Pancreas (tissue), 10 donors: ENCODE measurements around the gene OR5K2. TPM values are rescaled to one million over a fixed set of nuclear protein-coding genes. Genes with fewer than 3 reads are reported as not detected.

Experiments used
- ATAC-seq, 4 donors: fragments of 200-7000 bp; cut with Tn5 transposase; one replicate each; pipeline versions ENCODE4 v1.8.0 to v1.9.1; 2020; ENCODE audit warnings: mild to moderate bottlenecking in 4 of 4, moderate library complexity in 4 of 4
- DNase-seq, 6 donors: peaks; one replicate each; pipeline ENCODE4 v3.0.0-alpha.2; 2020
- FAIRE-seq: peaks from 2 replicates; lab custom pipeline; 2012; peaks lifted over from hg19 to GRCh38; lab: Jason Lieb, UNC
- H3K27ac ChIP-seq, 4 donors: fragments of 200-600 bp; sonication (generic); 1 replicate in 3 of 4; 2 replicates in 1 of 4; pipeline versions ENCODE4 v1.5.0 to v1.8.0; 2020
- H3K27me3 ChIP-seq, 4 donors: fragments of 200-600 bp; one replicate each; pipeline ENCODE4 v1.8.0; 2021
- H3K36me3 ChIP-seq, 3 donors: fragments of 200-600 bp; sonication (generic) in 1 of 3; one replicate each; pipeline versions ENCODE4 v1.5.0 to v1.8.0; 2020 to 2021
- H3K4me1 ChIP-seq, 3 donors: fragments of 200-600 bp; one replicate each; pipeline ENCODE4 v1.8.0; 2021
- H3K4me3 ChIP-seq, 4 donors: fragments of 200-600 bp; sonication (generic) in 2 of 4; one replicate each; pipeline versions ENCODE4 v1.5.0 to v1.8.0; 2020 to 2021
- H3K9me3 ChIP-seq, 4 donors: fragments of 200-600 bp; one replicate each; pipeline ENCODE4 v1.8.0; 2021
- CTCF ChIP-seq, 4 donors: fragments of 200-600 bp; sonication (generic) in 3 of 4; IDR thresholded peaks; one replicate each; pipeline versions ENCODE4 v1.5.0 to v1.8.0; 2021; ENCODE audit warnings: antibody characterized with exemption in 4 of 4
- WGBS, 2 donors: extraction: QIAGEN DNeasy Blood & Tissue Kit; methylation state at CpG; one replicate each; pipeline ENCODE4 v1.1.7; 2013; 5-methylcytosine and 5-hydroxymethylcytosine counted together
- intact Hi-C, 3 donors: fragments of 100-400 bp; cut with DNase I; formaldehyde crosslinking; loops; one replicate each; pipeline versions ENCODE4 v1.11.1 to v1.14.2; 2022
- polyA plus RNA-seq, 2 donors: library from polyadenylated mRNA; stranded (reverse); fragments of 200-250 nt; gene quantifications; one replicate each; pipeline ENCODE4 v1.2.3, GENCODE V29; 2013
- total RNA-seq, 6 donors: library from RNA; stranded (reverse); fragmentation: NEBNext Ultra II Directional in 4 of 6; extraction: Animal tissue kit (Norgen Biotek cat#: 25700) in 4 of 6; gene quantifications; one replicate each; pipeline versions ENCODE4 v1.2.1 to v1.2.4, GENCODE V29; 2021 to 2023
- donor health status: healthy with polysubstance abuse.
- donor health status: DM: no; HTN: no; CAD: no; lungs with moderate emphysema.
- donor health status: DM: no; HTN: no; CAD: no.
- donor health status: control.
- donor health status: control.
- donor health status: Bipolar disorder and iron deficiency.
- donor health status: DM: yes; HTN: yes; CAD: no.
- donor health status: DM: no; HTN: no; CAD: no.
- donor health status: DM: no; HTN: no; CAD: no.
- donor health status: DM: yes; HTN: yes; CAD: no.

The OR5K2 gene
- total and polyA plus RNA-seq, 8 donors: not detected

- DNase-seq (no peak), FAIRE-seq (no peak), ATAC-seq (no peak)
- WGBS, 2 donors: 57 to 72% methylated on average over 4 of the region's 4 CpGs
- H3K27me3 ChIP-seq: no peaks in the 10 kb centered on the region
- H3K36me3 ChIP-seq: no peaks in the 10 kb centered on the region
- H3K27ac ChIP-seq: no peak overlapping the region
- H3K4me1 ChIP-seq: no peaks in the 10 kb centered on the region
- intact Hi-C loops: no loop called here
- no peak overlapping the region for H3K4me3 ChIP-seq
- H3K9me3 ChIP-seq: no peaks in the 10 kb centered on the region
- TF ChIP-seq CTCF (IDR thresholded peaks at IDR 0.05): no peak
Measured at GRCh38 chr3:98500019-98500418, 2.5 kb downstream of the OR5K2 start.

- Histone ChIP-seq H3K4me3 (no peak overlapping the region), H3K36me3 (no peaks in the 10 kb centered on the region), H3K27ac (no peak overlapping the region), H3K27me3 (no peaks in the 10 kb centered on the region), H3K9me3 (no peaks in the 10 kb centered on the region), H3K4me1 (no peaks in the 10 kb centered on the region)
- no peak for TF ChIP-seq CTCF (IDR thresholded peaks at IDR 0.05)
- FAIRE-seq: no peak
- no peak for DNase-seq
- intact Hi-C loops: no loop called here
- 73 to 77% methylated on average over 4 of the region's 4 CpGs for whole genome bisulfite sequencing, 2 donors
- no peak for ATAC-seq
Measured at GRCh38 chr3:98501270-98501669, 3.8 kb downstream of the OR5K2 start.

- no peak for ATAC-seq
- no peak for FAIRE-seq
Measured at GRCh38 chr3:98501863-98502576, 4.5 kb downstream of the OR5K2 start.

GRCh38 chr3:98504539-98504938 is 7.1 kb downstream of the OR5K2 start:
- FAIRE-seq (no peak), DNase-seq (no peak), ATAC-seq (no peak)
- no peaks in the 10 kb centered on the region for H3K36me3 ChIP-seq
- TF ChIP-seq CTCF (IDR thresholded peaks at IDR 0.05): no peak
- WGBS, 2 donors: 56 to 59% methylated on average over 4 of the region's 4 CpGs
- no peak overlapping the region for H3K27ac ChIP-seq
- no peaks in the 10 kb centered on the region for H3K27me3 ChIP-seq
- intact Hi-C loops: no loop called here
- H3K9me3 ChIP-seq: no peaks in the 10 kb centered on the region
- H3K4me1 ChIP-seq: no peaks in the 10 kb centered on the region
- H3K4me3 ChIP-seq: no peak overlapping the region

More at GRCh38 chr3:98501863-98502576, 4.5 kb downstream of the OR5K2 start:
- Histone ChIP-seq H3K36me3 (no peaks in the 10 kb centered on the region), H3K27me3 (no peaks in the 10 kb centered on the region), H3K4me3 (no peak overlapping the region), H3K27ac (no peak overlapping the region), H3K4me1 (no peaks in the 10 kb centered on the region), H3K9me3 (no peaks in the 10 kb centered on the region)
- WGBS, 2 donors: 75 to 86% methylated on average over 5 of the region's 5 CpGs
- no peak for TF ChIP-seq CTCF (IDR thresholded peaks at IDR 0.05)
- intact Hi-C loops: no loop called here
- DNase-seq: no peak

GRCh38 chr3:98508582-98508981 is 11.1 kb downstream of the OR5K2 start:
- Histone ChIP-seq H3K4me1 (no peaks in the 10 kb centered on the region), H3K27me3 (no peaks in the 10 kb centered on the region), H3K4me3 (no peak overlapping the region), H3K27ac (no peak overlapping the region), H3K9me3 (no peaks in the 10 kb centered on the region), H3K36me3 (no peaks in the 10 kb centered on the region)
- ATAC-seq (no peak), DNase-seq (no peak), FAIRE-seq (no peak)
- no peak for TF ChIP-seq CTCF (IDR thresholded peaks at IDR 0.05)
- WGBS, 2 donors: 97 to 99% methylated on average over 2 of the region's 2 CpGs
- intact Hi-C loops: no loop called here
